IMR-90 (cell line): Measurements from ENCODE around the gene CCKAR. TPM values are rescaled to one million over a fixed set of nuclear protein-coding genes. Genes with fewer than 3 reads are reported as not detected.

Experiments
- ATAC-seq: fragments of 200-7000 bp; cut with Tn5 transposase; 2 replicates; pipeline ENCODE4 v1.9.1; 2020; ENCODE audit warnings: low read depth, mild to moderate bottlenecking, moderate library complexity
- BruUV-seq: library from RNA; stranded (reverse); fragments of 400-500 nt; replicated peaks from 2 replicates; lab custom pipeline; 2021; lab: Mats Ljungman, UMichigan
- CTCF ChIA-PET: fragments of 300-600 bp; formaldehyde crosslinking; extraction: SDS; loops from one replicate; lab custom pipeline; 2021; ENCODE audit warnings: antibody characterized with exemption; lab: Yijun Ruan, JAX
- POLR2A ChIA-PET: fragments of 300-600 bp; sonication (Branson Sonifier 250); formaldehyde crosslinking; loops from one replicate; lab custom pipeline; 2022; ENCODE audit warnings: antibody characterized with exemption; ENCODE audit not compliant: unreplicated experiment; lab: Charles Lee
- DNase-seq: peaks from one replicate; pipeline ENCODE4 v3.0.0; 2013
- H2AFZ ChIP-seq: replicated peaks from 2 replicates; pipeline ENCODE3; 2013; ENCODE audit warnings: low read length, mild to moderate bottlenecking; ENCODE audit not compliant: poor library complexity
- H2AK5ac ChIP-seq: 2 replicates; pipeline ENCODE4 v1.6.1; 2013; ENCODE audit warnings: low read depth, low read length, inconsistent platforms
- H2AK9ac ChIP-seq: replicated peaks from 2 replicates; pipeline ENCODE3; 2013; ENCODE audit warnings: mild to moderate bottlenecking, low read depth, low read length, moderate library complexity; ENCODE audit not compliant: poor library complexity
- H2BK120ac ChIP-seq: 2 replicates; pipeline ENCODE4 v1.6.1; 2013; ENCODE audit warnings: low read depth, low read length, inconsistent platforms
- H2BK15ac ChIP-seq: 3 replicates; pipeline ENCODE4 v1.6.1; 2013; ENCODE audit warnings: low read depth, low read length, inconsistent platforms
- H2BK20ac ChIP-seq: 2 replicates; pipeline ENCODE4 v1.6.1; 2013; ENCODE audit warnings: low read depth, mild to moderate bottlenecking, inconsistent platforms, low read length, moderate library complexity
- H2BK5ac ChIP-seq: 2 replicates; pipeline ENCODE4 v1.6.1; 2013; ENCODE audit warnings: mild to moderate bottlenecking, low read depth, low read length, inconsistent platforms; ENCODE audit not compliant: poor library complexity, severe bottlenecking
- H3K14ac ChIP-seq: replicated peaks from 2 replicates; pipeline ENCODE4 v1.6.1; 2013; ENCODE audit warnings: low read depth, low read length, inconsistent platforms
- H3K18ac ChIP-seq: 2 replicates; pipeline ENCODE4 v1.6.1; 2013; ENCODE audit warnings: low read depth, low read length, control low read depth
- H3K23ac ChIP-seq: 2 replicates; pipeline ENCODE4 v1.6.1; 2013; ENCODE audit warnings: low read depth, low read length, inconsistent platforms
- H3K27ac ChIP-seq: 2 replicates; pipeline ENCODE4 v1.5.1; 2013; ENCODE audit warnings: mild to moderate bottlenecking, control low read depth, low read length; ENCODE audit not compliant: insufficient read depth
- H3K27me3 ChIP-seq: 2 replicates; pipeline ENCODE4 v1.6.1; 2013; ENCODE audit warnings: low read length; ENCODE audit not compliant: control insufficient read depth, insufficient read depth
- H3K36me3 ChIP-seq: 2 replicates; pipeline ENCODE4 v1.6.1; 2013; ENCODE audit warnings: low read length, mixed read lengths; ENCODE audit not compliant: control insufficient read depth, insufficient read depth
- H3K4ac ChIP-seq: 2 replicates; pipeline ENCODE4 v1.6.1; 2013; ENCODE audit warnings: low read depth, low read length, inconsistent platforms
- H3K4me1 ChIP-seq: 2 replicates; pipeline ENCODE4 v1.6.1; 2013; ENCODE audit warnings: low read length, mixed read lengths; ENCODE audit not compliant: control insufficient read depth, insufficient read depth
- H3K4me2 ChIP-seq: 2 replicates; pipeline ENCODE4 v1.6.1; 2013; ENCODE audit warnings: low read depth, mild to moderate bottlenecking, control low read depth, low read length, moderate library complexity
- H3K4me3 ChIP-seq: 2 replicates; pipeline ENCODE4 v1.5.1; 2013; ENCODE audit warnings: low read depth, mild to moderate bottlenecking, control low read depth, low read length, moderate library complexity; ENCODE audit not compliant: insufficient read depth
- H3K56ac ChIP-seq: 2 replicates; pipeline ENCODE4 v1.6.1; 2013; ENCODE audit warnings: low read length, inconsistent platforms; ENCODE audit not compliant: insufficient read depth; ENCODE audit errors: extremely low read depth
- H3K79me1 ChIP-seq, 2 experiments: 2 replicates each; pipeline ENCODE4 v1.6.1; 2013; ENCODE audit warnings: low read length in 2 of 2, inconsistent platforms in 1 of 2, low read depth in 1 of 2
- H3K9ac ChIP-seq: 2 replicates; pipeline ENCODE4 v1.6.1; 2013; ENCODE audit warnings: low read depth, low read length, control low read depth
- H3K9me1 ChIP-seq: 2 replicates; pipeline ENCODE4 v1.6.1; 2013; ENCODE audit warnings: low read length, inconsistent platforms; ENCODE audit not compliant: insufficient read depth
- H3K9me3 ChIP-seq: 2 replicates; pipeline ENCODE4 v1.6.1; 2013; ENCODE audit warnings: low read length; ENCODE audit not compliant: control insufficient read depth, insufficient read depth
- H4K20me1 ChIP-seq: 2 replicates; pipeline ENCODE4 v1.6.1; 2013; ENCODE audit warnings: low read length, inconsistent platforms; ENCODE audit not compliant: insufficient read depth
- H4K5ac ChIP-seq: 2 replicates; pipeline ENCODE4 v1.6.1; 2013; ENCODE audit warnings: mild to moderate bottlenecking, low read depth, low read length, control low read depth
- H4K8ac ChIP-seq, 2 experiments: 2 replicates each; pipeline ENCODE4 v1.6.1; 2013; ENCODE audit warnings: low read depth in 2 of 2, low read length in 2 of 2, control low read depth in 1 of 2, inconsistent platforms in 1 of 2
- H4K91ac ChIP-seq: 2 replicates; pipeline ENCODE4 v1.6.1; 2013; ENCODE audit warnings: low read depth, low read length, inconsistent platforms; ENCODE audit not compliant: insufficient read depth
- BHLHE40 ChIP-seq: fragments of 150-350 bp; IDR thresholded peaks from 2 replicates; pipeline ENCODE4 v1.6.1; 2016; ENCODE audit warnings: mild to moderate bottlenecking, low read depth, low read length
- CEBPB ChIP-seq: IDR thresholded peaks from 2 replicates; pipeline ENCODE4 v1.6.1; 2012; ENCODE audit warnings: low read depth, low read length, improper control_type of control experiment
- CHD1 ChIP-seq: IDR thresholded peaks from 2 replicates; pipeline ENCODE4 v1.6.1; 2012; ENCODE audit warnings: low read depth, low read length, improper control_type of control experiment
- FOS ChIP-seq: fragments of 150-350 bp; IDR thresholded peaks from 2 replicates; pipeline ENCODE4 v1.6.1; 2016; ENCODE audit warnings: low read depth, low read length
- MAFK ChIP-seq: IDR thresholded peaks from 2 replicates; pipeline ENCODE4 v1.6.1; 2012; ENCODE audit warnings: low read depth, low read length, improper control_type of control experiment
- MAZ ChIP-seq: IDR thresholded peaks from 2 replicates; pipeline ENCODE4 v1.6.1; 2012; ENCODE audit warnings: low read depth, mild to moderate bottlenecking, low read length, improper control_type of control experiment, moderate library complexity, borderline replicate concordance
- MXI1 ChIP-seq: IDR thresholded peaks from 2 replicates; pipeline ENCODE4 v1.6.1; 2012; ENCODE audit warnings: low read depth, mild to moderate bottlenecking, low read length, moderate library complexity, borderline replicate concordance
- NFE2L2 ChIP-seq: fragments of 150-350 bp; IDR thresholded peaks from 2 replicates; pipeline ENCODE4 v1.6.1; 2016; ENCODE audit warnings: low read depth, mild to moderate bottlenecking, low read length
- POLR2A ChIP-seq: IDR thresholded peaks from 2 replicates; pipeline ENCODE4 v1.6.1; 2012; ENCODE audit warnings: mild to moderate bottlenecking, low read depth, low read length
- RAD21 ChIP-seq: IDR thresholded peaks from 2 replicates; pipeline ENCODE4 v1.6.1; 2012; ENCODE audit warnings: low read length, improper control_type of control experiment
- RCOR1 ChIP-seq: IDR thresholded peaks from 2 replicates; pipeline ENCODE4 v1.6.1; 2012; ENCODE audit warnings: mild to moderate bottlenecking, low read length, improper control_type of control experiment; ENCODE audit not compliant: insufficient replicate concordance
- SMC3 ChIP-seq: fragments of 150-350 bp; IDR thresholded peaks from 2 replicates; pipeline ENCODE4 v1.6.1; 2016; ENCODE audit warnings: low read depth, mild to moderate bottlenecking, antibody characterized with exemption, low read length, moderate library complexity
- WGBS, 2 experiments: methylation state at CpG; one replicate each; pipeline versions ENCODE4 v1.1.5 to v1.1.7; 2013; ENCODE audit warnings: missing lambda C conversion rate in 2 of 2; ENCODE audit not compliant: insufficient read length in 1 of 2; ENCODE audit errors: extremely low coverage in 2 of 2; 5-methylcytosine and 5-hydroxymethylcytosine counted together
- dilution Hi-C: fragments of 300-500 bp; cut with HindIII; formaldehyde crosslinking; loops from one replicate; pipeline ENCODE4 v1.14.3; 2018; ENCODE audit warnings: low sequenced_read_pairs; ENCODE audit not compliant: unreplicated experiment
- in situ Hi-C: fragments of 300-500 bp; cut with MboI; formaldehyde crosslinking; loops from 3 replicates; pipeline ENCODE4 v1.14.3; 2019; ENCODE audit warnings: low sequenced_read_pairs, inconsistent platforms, mixed read lengths
- intact Hi-C: fragments of 100-400 bp; cut with micrococcal nuclease; formaldehyde crosslinking; loops from 2 replicates; pipeline ENCODE4 v1.10.0; 2022
- polyA plus RNA-seq, 3 experiments: library from polyadenylated mRNA; depleted of rRNA; stranded (reverse); fragments of >200 nt; gene quantifications; 2 replicates each; pipeline ENCODE4 v1.2.3, GENCODE V29; 2012; ENCODE audit warnings: low replicate concordance in 1 of 3
- total RNA-seq: library from RNA; depleted of rRNA; stranded (reverse); fragments of >200 nt; gene quantifications from 2 replicates; pipeline ENCODE4 v1.2.3, GENCODE V29; 2012
- TF ChIP-seq, protein P1 (sequence below): conservative IDR thresholded peaks from 2 replicates; pipeline ENCODE4 v1.5.1; 2012; ENCODE audit warnings: mild to moderate bottlenecking, low read depth, low read length, improper control_type of control experiment
- TF ChIP-seq, protein P2 (sequence below): fragments of 150-350 bp; IDR thresholded peaks from 2 replicates; pipeline ENCODE4 v1.6.1; 2016; ENCODE audit warnings: low read depth, mild to moderate bottlenecking, low read length, moderate library complexity, borderline replicate concordance

The CCKAR gene
- total and polyA plus RNA-seq, 2 of the 4 experiments (the other 2 are of a cell fraction), result not detected

DNA sequence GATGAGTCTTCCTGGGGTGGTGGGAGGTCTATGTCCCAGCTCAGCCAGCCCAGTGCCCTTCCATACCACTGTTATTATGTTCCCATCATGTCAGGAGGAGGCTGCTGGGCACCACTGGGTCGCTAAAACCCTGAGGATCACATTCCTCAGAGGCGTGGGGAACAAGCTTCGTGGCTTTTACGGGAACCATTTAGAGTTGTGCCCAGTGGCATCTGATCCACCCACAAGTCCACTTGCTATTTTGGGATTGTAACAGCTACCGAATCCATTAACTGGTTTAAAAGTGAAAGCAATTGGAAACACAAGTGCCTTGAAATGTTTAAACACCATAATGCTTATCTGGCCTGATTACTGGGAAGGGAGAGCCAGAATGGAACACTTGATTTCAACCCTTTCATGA, 13.1 kb upstream of the CCKAR start:
- H3K9ac ChIP-seq, result no peak overlapping the region

More for the DNA sequence above, 13.1 kb upstream of the CCKAR start:
- Histone ChIP-seq H3K4me2 (no peak overlapping the region), H3K4me1 (no peaks in the 10 kb centered on the region), H2AK9ac (no peak overlapping the region), H4K20me1 (no peaks in the 10 kb centered on the region), H3K36me3 (no peaks in the 10 kb centered on the region), H2BK120ac (no peak overlapping the region), H3K18ac (no peak overlapping the region), H3K79me1 (no peaks in the 10 kb centered on the region), H3K23ac (no peak overlapping the region), H3K4ac (no peak overlapping the region), H2BK5ac (no peak overlapping the region), H2BK20ac (no peak overlapping the region), H3K9me1 (no peaks in the 10 kb centered on the region), H4K5ac (no peak overlapping the region), H3K9me3 (peaks cover 3% of the 10 kb centered on the region; the same call in 1 of the 2 replicates), H4K91ac (no peak overlapping the region), H3K27me3 (no peaks in the 10 kb centered on the region), H2AK5ac (no peak overlapping the region), H4K8ac (no peak overlapping the region), H3K27ac (no peak overlapping the region), H3K56ac (no peak overlapping the region), H2AFZ (peak overlapping the region; percentile 27), H3K4me3 (no peak overlapping the region), H3K14ac (no peak overlapping the region), H2BK15ac (no peak overlapping the region)
- CTCF ChIA-PET, result interaction anchor here (0.6 kb wide), 1 partner anchor 10 kb away, joined by 3 read pairs; no protein-coding TSS in a partner anchor
- intact Hi-C loops, result no loop called here
- DNase-seq (no peak), ATAC-seq (no peak)
- no peak for TF ChIP-seq RAD21
- no peak for TF ChIP-seq MAZ
- no peak for TF ChIP-seq CHD1
- TF ChIP-seq, protein P1, sequence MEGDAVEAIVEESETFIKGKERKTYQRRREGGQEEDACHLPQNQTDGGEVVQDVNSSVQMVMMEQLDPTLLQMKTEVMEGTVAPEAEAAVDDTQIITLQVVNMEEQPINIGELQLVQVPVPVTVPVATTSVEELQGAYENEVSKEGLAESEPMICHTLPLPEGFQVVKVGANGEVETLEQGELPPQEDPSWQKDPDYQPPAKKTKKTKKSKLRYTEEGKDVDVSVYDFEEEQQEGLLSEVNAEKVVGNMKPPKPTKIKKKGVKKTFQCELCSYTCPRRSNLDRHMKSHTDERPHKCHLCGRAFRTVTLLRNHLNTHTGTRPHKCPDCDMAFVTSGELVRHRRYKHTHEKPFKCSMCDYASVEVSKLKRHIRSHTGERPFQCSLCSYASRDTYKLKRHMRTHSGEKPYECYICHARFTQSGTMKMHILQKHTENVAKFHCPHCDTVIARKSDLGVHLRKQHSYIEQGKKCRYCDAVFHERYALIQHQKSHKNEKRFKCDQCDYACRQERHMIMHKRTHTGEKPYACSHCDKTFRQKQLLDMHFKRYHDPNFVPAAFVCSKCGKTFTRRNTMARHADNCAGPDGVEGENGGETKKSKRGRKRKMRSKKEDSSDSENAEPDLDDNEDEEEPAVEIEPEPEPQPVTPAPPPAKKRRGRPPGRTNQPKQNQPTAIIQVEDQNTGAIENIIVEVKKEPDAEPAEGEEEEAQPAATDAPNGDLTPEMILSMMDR, result no peak
- no peak for TF ChIP-seq CEBPB
- no peak for TF ChIP-seq FOS
- TF ChIP-seq, protein P2, sequence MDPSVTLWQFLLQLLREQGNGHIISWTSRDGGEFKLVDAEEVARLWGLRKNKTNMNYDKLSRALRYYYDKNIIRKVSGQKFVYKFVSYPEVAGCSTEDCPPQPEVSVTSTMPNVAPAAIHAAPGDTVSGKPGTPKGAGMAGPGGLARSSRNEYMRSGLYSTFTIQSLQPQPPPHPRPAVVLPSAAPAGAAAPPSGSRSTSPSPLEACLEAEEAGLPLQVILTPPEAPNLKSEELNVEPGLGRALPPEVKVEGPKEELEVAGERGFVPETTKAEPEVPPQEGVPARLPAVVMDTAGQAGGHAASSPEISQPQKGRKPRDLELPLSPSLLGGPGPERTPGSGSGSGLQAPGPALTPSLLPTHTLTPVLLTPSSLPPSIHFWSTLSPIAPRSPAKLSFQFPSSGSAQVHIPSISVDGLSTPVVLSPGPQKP, result no peak
- TF ChIP-seq MAFK, result no peak
- no peak for TF ChIP-seq POLR2A
- TF ChIP-seq NFE2L2, result no peak
- no peak for TF ChIP-seq MXI1
- no peak for TF ChIP-seq BHLHE40
- no peak for TF ChIP-seq SMC3
- TF ChIP-seq RCOR1, result no peak
- in situ Hi-C loops, result no loop called here
- no TSS peak for BruUV-seq
- dilution Hi-C loops, result no loop called here
- POLR2A ChIA-PET, result no interaction called here
- 66% methylated on average over 4 of the region's 5 CpGs; no CpG with 5 or more reads in 1 of the 2 experiments for WGBS, 2 experiments
